GM11168 (cell line): ENCODE results near the gene NDUFB2.
"Not testable (repeated sequence)": the region's sequence is repeated elsewhere in the genome, so short reads cannot be mapped to it uniquely, and the experiment has no call there.

Source experiments
- in situ Hi-C: fragments of 300-500 bp; cut with MboI; formaldehyde crosslinking; loops from one replicate; pipeline ENCODE4 v1.12.0; 2022; ENCODE audit warnings: low sequenced_read_pairs; ENCODE audit not compliant: unreplicated experiment

NDUFB2 gene

DNA sequence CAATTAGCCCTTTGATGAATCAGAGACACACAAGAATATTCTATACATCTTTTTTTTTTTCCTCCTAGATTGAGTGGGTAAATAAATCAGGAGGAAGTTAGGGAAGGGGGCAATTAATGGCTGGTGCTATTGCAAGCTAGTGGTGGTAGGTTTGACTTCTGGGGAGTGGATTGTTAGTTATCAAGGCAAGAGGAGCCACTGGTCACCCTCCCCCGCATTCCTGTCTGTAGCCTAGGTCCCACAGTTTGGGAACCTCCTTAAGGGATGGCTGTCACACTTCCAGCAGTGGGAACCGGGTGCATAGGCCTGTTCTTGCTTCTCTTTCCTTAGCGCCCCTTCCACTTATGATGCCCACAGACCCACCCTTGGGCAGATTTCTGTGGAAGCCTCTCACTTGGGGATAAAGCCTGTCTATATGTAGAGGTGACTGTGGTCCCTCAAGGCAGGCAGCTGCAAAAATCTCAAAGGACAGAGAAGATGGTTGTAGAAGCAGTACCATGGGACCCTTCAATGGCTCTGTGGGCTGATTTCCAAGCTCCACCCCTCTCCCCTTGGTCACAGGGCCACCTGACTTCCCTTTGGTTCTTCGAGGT is 26.1 kb upstream of the NDUFB2 start:
- in situ Hi-C loops = no loop called here

DNA sequence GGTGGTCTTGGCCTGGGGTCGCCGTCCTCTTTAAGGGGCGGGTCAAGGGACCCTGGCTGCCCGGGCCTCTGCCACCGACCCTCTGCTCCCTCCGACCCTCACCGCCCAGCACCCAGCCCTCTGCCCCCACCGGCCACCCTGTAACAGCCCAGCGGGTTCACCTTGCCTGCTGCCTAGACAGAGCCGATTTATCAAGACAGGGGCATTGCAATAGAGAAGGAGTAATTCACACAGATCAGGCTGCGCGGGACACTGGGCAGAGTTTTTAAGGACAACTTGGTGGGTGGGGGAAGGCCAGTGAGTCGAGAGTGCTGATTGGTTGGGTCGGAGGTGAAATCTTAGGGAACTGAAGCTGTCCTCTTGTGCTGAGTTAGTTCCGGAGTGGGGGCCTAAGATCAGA is 24.5 kb upstream of the NDUFB2 start:
- in situ Hi-C loops = no loop called here

DNA sequence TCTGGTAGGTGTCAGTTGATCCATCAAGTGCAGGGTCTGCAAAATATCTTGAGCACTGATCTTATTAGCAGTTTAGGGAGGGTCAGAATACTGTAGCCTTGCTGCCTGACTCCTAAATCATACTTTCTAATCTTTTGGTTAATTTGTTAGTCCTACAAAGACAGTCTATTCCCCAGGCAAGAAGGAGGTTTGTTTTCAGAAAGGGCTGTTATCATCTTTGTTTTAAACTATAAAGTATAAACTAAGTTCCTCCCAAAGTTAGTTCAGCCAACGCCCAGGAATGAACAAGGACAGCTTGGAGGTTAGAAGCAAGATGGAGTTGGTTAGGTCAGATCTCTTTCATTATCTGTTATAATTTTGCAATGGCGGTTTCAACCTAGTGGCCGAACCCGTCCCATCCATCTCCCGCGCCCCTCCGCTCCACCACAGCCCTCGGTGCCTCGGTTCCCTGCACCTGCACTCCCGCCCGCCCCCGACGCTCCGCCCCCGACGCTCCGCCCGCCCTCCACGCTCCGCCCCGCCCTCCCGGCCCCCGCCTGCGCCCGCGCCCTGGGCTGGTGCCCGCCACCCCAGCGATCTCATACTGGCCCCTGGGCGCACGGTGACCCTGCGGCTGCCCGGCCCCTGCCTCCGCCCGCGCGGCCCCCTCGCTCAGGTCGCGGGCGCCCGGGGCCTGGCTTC is 24.0 kb upstream of the NDUFB2 start, which contains the start of gene ADCK2:
ADCK2 (plus strand) TSS at position 564 of the 681 bp plus-strand sequence. CDS start 386 bp downstream, outside the sequence.
- in situ Hi-C loops = no loop called here

GRCh38 chr7:140673063-140673773 is 23.3 kb upstream of the NDUFB2 start:
- in situ Hi-C loops = no loop called here

GRCh38 chr7:140673774-140674155 is 22.7 kb upstream of the NDUFB2 start:
- in situ Hi-C loops = no loop called here

DNA sequence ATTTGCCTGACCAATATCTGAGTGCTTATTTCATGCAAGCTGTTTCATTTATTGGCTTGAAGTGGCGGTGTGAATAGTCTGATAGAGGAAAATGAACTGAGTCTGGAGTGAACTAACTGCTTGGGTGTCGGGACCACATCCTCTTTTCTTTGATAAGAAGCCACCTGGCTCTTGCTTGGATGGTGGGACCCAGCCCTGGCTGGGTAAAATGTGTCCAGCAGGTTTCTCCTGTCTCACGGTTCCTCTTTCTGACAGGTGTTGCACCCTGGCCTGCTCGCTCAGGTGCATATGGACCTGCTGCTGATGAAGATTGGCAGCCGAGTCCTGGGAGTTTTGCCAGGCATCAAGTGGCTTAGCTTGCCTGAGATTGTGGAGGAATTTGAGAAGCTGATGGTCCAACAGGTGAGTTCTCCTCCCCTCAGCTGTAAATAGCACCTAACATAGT is 22.1 kb upstream of the NDUFB2 start:
- in situ Hi-C loops = no loop called here

DNA sequence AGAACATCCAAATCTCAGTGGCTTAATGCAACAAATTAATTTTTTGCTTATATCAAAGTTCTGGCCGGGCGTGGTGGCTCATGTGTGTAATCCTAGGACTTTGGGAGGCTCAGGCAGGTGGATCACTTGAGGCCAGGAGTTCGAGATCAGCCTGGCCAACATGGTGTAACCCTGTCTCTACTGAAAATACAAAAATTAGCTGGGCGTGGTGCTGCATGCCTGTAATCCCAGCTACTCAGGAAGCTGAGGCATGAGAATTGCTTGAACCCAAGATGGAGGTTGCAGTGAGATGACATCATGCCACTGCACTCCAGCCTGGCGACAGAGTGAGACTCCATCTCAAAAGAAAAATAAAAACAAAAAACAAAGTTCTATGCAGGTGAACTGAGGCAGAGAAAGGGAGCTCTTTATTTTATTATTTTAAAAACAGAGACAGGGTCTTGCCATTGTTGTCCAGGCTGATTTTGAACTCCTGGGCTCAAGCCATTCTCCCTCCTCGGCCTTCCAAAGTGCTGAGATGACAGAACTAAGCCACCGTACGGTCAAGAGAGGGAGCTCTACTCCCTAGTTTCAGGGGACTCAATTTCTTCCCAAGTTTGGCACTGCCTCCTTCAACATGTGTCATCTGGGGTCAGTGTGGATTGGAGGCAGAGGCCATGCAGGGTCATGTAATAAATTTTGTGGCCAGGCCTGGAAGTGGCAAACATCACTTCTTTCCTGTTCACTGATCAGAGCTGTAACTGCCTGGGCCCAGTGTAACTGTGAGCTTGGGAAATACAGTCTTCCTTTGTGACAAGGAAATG is 21.4 kb upstream of the NDUFB2 start:
- in situ Hi-C loops = no loop called here

- in situ Hi-C loops = no loop called here
These were observed 20.8 kb upstream of the NDUFB2 start for GRCh38 chr7:140675726-140676125.

- in situ Hi-C loops = no loop called here
These were observed 20.2 kb upstream of the NDUFB2 start for GRCh38 chr7:140676306-140676705.

- in situ Hi-C loops = not testable (repeated sequence)
These were observed 19.6 kb upstream of the NDUFB2 start for GRCh38 chr7:140676956-140677355.

- in situ Hi-C loops = no loop called here
These were observed 19.0 kb upstream of the NDUFB2 start for GRCh38 chr7:140677496-140677895.

GRCh38 chr7:140678081-140678815 is 18.3 kb upstream of the NDUFB2 start:
- in situ Hi-C loops = no loop called here

DNA sequence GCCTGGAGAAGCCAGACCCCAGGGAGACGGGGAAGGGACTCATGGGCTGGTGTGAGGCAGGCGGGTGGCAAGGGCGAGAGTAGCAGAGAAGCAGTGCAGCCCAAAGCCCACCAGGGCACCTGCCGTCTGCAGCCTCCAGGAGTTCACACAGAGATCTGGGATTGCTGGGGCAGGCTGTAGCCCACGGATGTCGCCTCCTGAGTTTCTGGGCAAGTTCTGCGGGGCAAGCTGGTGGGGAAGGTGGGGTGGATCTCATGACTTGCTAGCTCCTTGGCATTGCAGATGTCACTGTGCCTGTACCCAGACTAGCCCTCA is 17.7 kb upstream of the NDUFB2 start:
- in situ Hi-C loops = no loop called here

DNA sequence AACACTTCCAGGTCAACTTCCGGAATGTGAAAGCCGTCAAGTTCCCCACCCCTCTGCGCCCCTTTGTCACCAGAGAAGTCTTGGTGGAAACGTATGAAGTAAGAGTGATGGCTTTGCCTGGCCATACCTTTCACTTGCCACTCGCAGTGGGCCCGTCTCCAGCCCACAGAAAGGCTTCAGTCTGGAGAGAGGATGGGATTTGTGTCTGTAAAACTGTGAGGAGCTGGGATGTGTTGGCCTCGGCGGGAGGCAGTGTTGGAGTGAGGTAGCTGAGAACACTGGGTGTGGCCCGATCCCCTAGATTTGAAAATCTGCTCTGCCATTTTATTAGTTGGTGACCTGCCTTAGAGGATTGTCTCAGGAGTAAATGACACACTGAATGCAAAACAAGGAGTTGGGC is 17.3 kb upstream of the NDUFB2 start:
- in situ Hi-C loops = no loop called here

- in situ Hi-C loops = no loop called here
These were observed 15.6 kb upstream of the NDUFB2 start for GRCh38 chr7:140680886-140681285.

GRCh38 chr7:140681766-140682165 is 14.7 kb upstream of the NDUFB2 start:
- in situ Hi-C loops = no loop called here

GRCh38 chr7:140683657-140684056 is 12.9 kb upstream of the NDUFB2 start:
- in situ Hi-C loops = no loop called here

DNA sequence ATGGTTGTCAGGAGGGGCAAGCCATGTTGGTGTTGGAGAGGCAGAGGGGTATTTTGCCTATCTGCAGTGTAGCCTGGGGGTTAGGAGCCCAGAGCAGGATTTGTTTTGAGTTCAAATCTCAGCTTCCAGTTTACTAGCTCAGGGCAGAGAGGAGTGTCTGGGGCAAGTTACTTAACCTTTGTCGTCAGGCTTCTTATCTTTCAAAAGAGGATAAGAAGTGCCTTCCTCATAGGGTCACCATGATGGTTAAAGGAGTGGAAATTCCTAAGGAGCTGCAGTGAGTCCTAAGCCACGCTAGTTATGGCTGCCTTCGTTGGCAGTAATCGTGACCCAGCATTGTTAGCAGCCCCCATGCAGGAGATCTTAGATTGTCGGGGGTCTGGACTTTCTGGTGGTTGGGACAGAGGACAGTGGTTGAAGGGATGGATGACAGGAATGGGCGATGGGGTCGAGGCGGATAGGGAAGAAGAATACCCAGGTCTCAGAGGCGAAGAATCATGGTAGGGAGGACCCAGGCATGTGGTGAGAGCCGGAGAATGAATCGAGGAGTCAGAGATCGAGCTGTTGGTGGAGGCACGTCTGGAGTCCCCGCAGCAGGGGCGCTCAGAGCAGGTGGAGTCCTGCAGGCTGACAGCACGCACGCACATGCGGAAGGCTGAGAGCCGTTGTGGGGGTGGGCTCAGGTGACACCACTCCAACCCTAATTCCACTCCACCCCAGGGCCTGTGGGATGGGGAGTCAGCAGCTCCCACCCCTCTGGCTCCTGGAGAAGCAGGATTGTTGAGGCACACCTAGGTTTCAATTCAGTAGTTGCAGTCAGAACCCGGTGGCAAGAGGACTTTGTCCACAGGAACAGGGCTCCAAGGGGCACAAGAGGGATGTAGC is 12.2 kb upstream of the NDUFB2 start:
- in situ Hi-C loops = no loop called here

DNA sequence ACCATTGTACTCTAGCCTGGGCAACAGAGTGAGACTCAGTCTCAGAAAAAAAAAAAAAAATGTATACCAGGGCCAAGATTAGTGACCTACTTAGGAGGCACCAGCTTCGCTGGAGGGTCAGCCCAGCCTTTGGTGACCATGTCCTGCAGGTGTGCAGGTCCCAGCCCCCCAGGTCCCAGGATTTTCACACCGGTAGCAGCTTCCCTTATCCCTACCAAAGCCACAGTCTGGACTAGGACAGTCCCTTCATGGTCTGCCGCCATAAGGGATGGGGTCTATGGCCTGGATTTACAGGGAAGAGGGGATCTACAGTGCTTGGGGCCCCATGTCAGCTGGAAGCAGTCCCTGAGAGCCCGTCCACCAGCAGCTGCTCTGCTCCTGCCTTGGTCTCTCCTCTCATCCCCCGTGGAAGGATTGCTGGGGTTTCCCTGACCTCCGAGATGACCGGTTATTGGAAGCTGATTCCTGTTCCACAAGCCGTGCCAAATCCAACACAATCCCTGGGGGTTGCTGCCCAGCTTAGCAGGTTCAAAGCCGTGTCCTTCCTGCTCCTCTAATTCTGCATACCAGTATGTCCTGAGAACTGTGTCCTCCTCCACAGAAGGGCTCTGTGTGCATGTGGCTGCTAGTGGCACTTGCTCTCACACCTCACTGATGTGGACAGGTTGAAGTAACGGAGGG is 11.0 kb upstream of the NDUFB2 start:
- in situ Hi-C loops = no loop called here
